Raji (cell line): ENCODE results near the gene TAGAP.

Experiments used
- POLR2A ChIP-seq: IDR thresholded peaks from 2 replicates; pipeline ENCODE4 v1.6.1; 2011; ENCODE audit warnings: low read depth, low read length, control low read depth; ENCODE audit not compliant: insufficient read depth

Gene TAGAP

GRCh38 chr6:159038914-159039884, 5.6 kb downstream of the TAGAP start:
- TF ChIP-seq POLR2A: no peak

GRCh38 chr6:159037756-159038290, 7.0 kb downstream of the TAGAP start:
- no peak for TF ChIP-seq POLR2A

DNA sequence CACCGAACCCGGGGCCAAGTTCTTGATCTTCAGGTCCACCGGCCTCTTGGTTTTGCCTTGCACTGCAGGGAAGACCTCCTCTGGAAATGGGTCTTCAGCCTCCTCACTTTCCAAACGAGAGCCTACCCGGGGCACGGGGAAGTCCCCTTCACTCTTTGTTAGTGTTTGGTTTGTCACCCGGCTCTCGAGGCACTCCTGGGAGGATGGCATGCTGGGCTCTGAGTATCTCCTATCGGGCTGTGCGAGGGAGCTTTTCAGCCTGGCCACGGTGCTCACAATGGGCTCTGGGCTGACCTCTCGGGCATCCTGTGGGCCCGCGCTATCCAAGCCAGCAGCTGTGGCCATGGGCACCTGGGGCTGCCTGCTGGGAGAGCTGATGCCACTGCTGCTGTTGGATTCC, 8.1 kb downstream of the TAGAP start:
- TF ChIP-seq POLR2A: no peak

- TF ChIP-seq POLR2A: no peak
Observed at GRCh38 chr6:159035891-159036290, 8.9 kb downstream of the TAGAP start.

DNA sequence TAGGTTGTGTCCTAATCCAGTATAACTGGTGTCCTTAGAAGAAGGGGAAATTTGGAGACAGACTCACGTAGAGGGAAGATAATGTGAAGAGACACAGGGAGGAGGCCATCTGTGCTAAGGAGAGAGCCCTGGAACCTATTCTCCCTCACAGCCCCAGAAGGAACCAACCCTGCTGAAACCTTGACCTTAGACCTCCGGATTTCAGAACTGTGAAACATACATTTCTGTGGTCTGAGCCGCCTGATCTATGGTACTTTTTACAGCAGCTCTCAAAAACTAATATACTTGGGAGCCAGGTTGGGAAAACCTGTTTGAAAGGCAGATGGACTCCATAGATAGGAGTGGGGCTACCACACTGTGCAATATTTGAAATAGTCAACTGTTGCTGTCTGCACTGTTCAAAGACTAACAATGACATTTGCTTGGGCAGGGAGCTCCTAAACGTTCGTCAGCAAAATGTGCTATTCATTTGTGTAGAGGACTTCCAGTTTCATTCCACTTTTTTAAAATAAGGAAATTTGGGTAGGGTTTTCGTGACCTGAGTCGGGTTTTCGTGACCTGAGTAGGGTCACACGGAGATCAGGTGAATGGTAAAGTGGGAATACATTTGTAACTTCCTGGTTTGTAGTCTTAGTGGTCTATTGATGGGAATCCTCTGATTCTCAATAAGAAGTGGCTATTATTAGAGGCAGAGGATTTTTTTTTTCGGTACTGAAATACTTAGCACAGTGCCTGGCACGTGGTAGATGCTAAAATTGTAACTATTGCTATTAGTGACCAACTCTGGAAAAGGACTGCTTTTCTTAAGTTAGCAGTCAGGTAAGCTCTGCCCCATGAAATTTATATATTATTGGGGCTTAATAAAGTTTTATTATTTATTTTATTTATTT, 11.4 kb downstream of the TAGAP start:
- TF ChIP-seq POLR2A: no peak

GRCh38 chr6:159031846-159032245, 12.9 kb downstream of the TAGAP start:
- TF ChIP-seq POLR2A: no peak

GRCh38 chr6:159030168-159030567, 14.6 kb downstream of the TAGAP start:
- TF ChIP-seq POLR2A: no peak

DNA sequence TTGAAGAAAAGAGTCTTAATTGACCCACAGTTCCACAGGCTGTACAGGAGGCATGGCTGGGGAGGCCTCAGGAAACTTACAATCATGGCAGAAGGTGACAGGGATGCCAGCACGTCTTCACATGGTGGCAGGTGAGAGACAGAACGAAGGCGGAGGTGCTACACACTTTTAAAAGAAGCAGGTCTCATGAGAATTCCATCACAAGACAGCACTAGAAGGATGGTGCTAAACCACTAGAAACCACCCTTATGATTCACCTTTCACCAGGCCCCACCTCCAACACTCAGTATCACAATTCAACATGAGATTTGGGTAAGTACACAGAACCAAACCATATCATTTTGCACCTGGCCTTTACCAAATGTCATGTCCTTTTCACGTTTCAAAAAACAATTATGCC, 20.9 kb downstream of the TAGAP start:
- no peak for TF ChIP-seq POLR2A

GRCh38 chr6:159020011-159020410, 24.8 kb downstream of the TAGAP start:
- TF ChIP-seq POLR2A: no peak

DNA sequence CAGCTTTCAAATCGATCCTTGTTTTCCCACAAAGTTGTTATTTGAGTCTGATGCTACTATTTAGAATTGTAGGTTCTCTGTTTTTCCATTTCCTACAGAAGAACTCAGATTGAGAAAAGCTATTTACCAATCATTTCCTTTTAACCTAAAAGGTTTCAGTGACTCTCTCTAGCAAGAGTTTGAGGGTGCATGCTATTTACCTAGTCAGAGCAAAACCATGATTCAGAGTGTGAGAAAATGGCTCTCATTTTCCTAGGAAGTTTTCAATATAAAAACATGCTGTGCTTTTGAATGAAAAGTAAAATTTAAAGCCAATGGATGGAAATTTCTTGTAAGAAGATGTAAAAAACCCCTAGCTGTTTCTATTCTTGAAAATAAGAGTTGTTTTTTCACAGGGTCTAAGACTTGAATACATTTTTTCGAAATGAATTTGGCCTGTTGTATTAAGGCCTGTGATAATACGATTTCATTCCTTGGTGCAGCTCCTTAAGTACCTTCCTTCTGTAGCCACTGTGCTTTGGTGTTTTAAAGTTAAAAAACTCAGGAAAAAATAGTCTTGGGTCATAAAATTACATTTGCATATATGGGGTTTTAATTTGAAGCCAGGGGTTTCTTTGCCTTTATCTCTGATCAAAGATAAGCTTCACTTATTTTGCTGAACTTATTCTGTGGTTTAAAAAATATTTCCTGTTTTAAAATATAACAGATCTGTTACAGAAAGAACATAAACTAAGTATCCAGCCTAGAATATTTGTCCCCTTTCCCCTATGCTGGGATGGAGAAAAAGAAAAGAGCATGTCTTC, 26.8 kb downstream of the TAGAP start:
- no peak for TF ChIP-seq POLR2A

- TF ChIP-seq POLR2A: no peak
Observed at GRCh38 chr6:159014406-159014805, 30.4 kb downstream of the TAGAP start.

- no peak for TF ChIP-seq POLR2A
Observed at GRCh38 chr6:159013229-159013628, 31.6 kb downstream of the TAGAP start.

GRCh38 chr6:159012201-159012600, 32.6 kb downstream of the TAGAP start:
- no peak for TF ChIP-seq POLR2A

DNA sequence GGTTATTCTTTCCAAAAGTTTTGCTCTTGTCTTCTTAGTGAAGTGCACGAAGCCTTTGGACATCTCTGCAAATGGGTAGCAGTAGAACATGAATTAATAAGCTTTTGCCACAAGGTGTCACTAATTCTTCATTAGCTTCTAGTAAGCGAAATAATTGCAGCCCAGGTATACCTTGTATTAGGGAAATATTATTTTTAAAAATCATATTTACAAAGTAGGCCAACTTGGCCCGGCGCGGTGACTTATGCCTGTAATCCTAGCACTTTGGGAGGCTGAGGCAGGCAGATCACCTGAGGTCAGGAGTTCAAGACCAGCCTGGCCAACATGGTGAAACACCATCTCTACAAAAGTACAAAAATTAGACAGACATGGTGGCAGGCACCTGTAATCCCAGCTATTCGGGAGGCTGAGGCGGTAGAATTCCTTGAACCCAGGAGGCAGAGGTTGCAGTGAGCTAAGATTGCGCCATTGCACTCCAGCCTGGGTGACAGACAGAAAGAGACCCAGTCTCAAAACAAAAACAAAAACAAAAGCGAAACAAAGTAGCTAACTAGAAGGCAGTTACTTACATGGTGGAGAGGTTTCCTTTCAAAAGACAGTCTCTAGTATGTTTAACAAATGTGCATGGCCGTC, 36.0 kb downstream of the TAGAP start:
- TF ChIP-seq POLR2A: no peak
